Activated naive CD8-positive, alpha-beta T cell treated with anti-CD3 and anti-CD28 coated beads for 36 hours (primary cell): Measurements from ENCODE around the gene NBDY. TPM values are rescaled to one million over a fixed set of nuclear protein-coding genes. Genes with fewer than 3 reads are reported as not detected.

Experiments used
- DNase-seq: peaks from one replicate; pipeline ENCODE4 v3.0.0; 2021
- H3K27ac Mint-ChIP-seq: one replicate; pipeline ENCODE4 v1.8.0; 2022; ENCODE audit warnings: mild to moderate bottlenecking, moderate library complexity, mixed read lengths
- H3K27me3 Mint-ChIP-seq: one replicate; pipeline ENCODE4 v1.8.0; 2022; ENCODE audit warnings: mild to moderate bottlenecking, mixed read lengths
- H3K36me3 Mint-ChIP-seq: one replicate; pipeline ENCODE4 v1.8.0; 2021; ENCODE audit warnings: mild to moderate bottlenecking, mixed read lengths
- H3K4me1 Mint-ChIP-seq: one replicate; pipeline ENCODE4 v1.8.0; 2021; ENCODE audit warnings: mixed read lengths
- H3K4me3 Mint-ChIP-seq: one replicate; pipeline ENCODE4 v1.8.0; 2022; ENCODE audit warnings: mild to moderate bottlenecking, moderate library complexity, mixed read lengths
- H3K9me3 Mint-ChIP-seq: one replicate; pipeline ENCODE4 v1.8.0; 2022; ENCODE audit warnings: mixed read lengths
- total RNA-seq, 2 experiments: library from RNA; stranded (reverse); gene quantifications; one replicate each; pipeline ENCODE4 v1.2.3, GENCODE V29; 2021

The NBDY gene
- total RNA-seq, 2 experiments from 2014 or later: 43.9 to 50.0 TPM

DNA sequence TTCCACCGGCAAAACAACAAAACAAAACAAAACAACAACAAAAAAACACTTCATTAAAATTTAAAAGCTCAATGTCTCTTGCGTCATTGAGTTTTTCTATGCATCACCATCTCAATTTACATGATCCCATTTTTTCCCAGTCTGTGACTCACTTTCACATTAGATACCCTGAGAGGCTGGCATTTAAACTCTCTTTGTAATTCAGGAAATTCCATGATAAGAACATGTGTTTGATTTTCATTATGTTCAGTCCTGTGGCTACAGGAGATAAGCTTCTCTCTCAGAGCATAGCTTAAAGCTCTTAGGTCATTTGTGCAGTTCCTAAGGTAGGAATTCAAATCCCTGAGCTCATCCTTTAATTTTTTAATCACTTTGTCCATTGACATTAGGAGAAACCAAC, 104.6 kb downstream of the NBDY start:
- Mint-ChIP-seq H3K4me3 (no peak overlapping the region), H3K36me3 (peaks cover 5% of the 10 kb centered on the region), H3K27ac (no peak overlapping the region), H3K9me3 (peaks cover 2% of the 10 kb centered on the region), H3K27me3 (no peaks in the 10 kb centered on the region), H3K4me1 (no peaks in the 10 kb centered on the region)
- no peak for DNase-seq

GRCh38 chrX:56853436-56853835, 124.4 kb downstream of the NBDY start:
- H3K27me3 Mint-ChIP-seq: no peaks in the 10 kb centered on the region
- no peaks in the 10 kb centered on the region for H3K36me3 Mint-ChIP-seq
- H3K4me3 Mint-ChIP-seq: no peak overlapping the region
- no peaks in the 10 kb centered on the region for H3K9me3 Mint-ChIP-seq
- H3K4me1 Mint-ChIP-seq: no peaks in the 10 kb centered on the region
- no peak for DNase-seq
- H3K27ac Mint-ChIP-seq: no peak overlapping the region

DNA sequence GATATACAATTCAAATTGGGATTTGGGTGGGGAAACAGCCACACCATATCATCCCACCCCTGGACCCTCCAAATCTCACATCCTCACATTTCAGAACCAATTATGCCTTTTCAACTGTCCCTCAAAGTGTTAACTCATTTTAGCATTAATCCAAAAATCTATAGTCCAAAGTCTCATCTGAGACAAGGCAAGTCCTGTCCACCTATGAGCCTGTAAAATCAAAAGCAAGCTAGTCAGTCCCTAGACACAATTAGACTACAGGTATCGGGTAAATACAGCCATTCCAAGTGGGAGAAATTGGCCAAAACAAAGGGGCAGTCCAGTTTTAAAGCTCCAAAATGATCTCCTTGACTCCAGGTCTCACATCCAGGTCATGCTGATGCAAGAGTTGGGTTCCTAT, 128.0 kb downstream of the NBDY start:
- H3K36me3 Mint-ChIP-seq: no peaks in the 10 kb centered on the region

GRCh38 chrX:56860888-56861287, 131.8 kb downstream of the NBDY start:
- Mint-ChIP-seq H3K4me3 (no peak overlapping the region), H3K27ac (no peak overlapping the region), H3K4me1 (no peaks in the 10 kb centered on the region)

More for the DNA sequence above, 128.0 kb downstream of the NBDY start:
- no peak overlapping the region for H3K27ac Mint-ChIP-seq
- no peaks in the 10 kb centered on the region for H3K27me3 Mint-ChIP-seq
- no peaks in the 10 kb centered on the region for H3K9me3 Mint-ChIP-seq
- no peak overlapping the region for H3K4me3 Mint-ChIP-seq
- H3K4me1 Mint-ChIP-seq: no peaks in the 10 kb centered on the region
- DNase-seq: no peak

More at GRCh38 chrX:56860888-56861287, 131.8 kb downstream of the NBDY start:
- no peaks in the 10 kb centered on the region for H3K36me3 Mint-ChIP-seq
- H3K27me3 Mint-ChIP-seq: no peaks in the 10 kb centered on the region
- H3K9me3 Mint-ChIP-seq: no peaks in the 10 kb centered on the region
- DNase-seq: no peak

Other genes starting within 250 kb of the NBDY start
- gene UBQLN2, start 165.6 kb upstream of the NBDY start, total RNA-seq: 10 to 100 TPM; 29.4 to 30.2 TPM